OCI-M2 (cell line): ENCODE data around the gene CCL25.
"Not testable (repeated sequence)": the region's sequence is repeated elsewhere in the genome, so short reads cannot be mapped to it uniquely, and the experiment has no call there.

Experiments used
- DNase-seq: peaks from one replicate; lab custom pipeline; 2025; ENCODE audit not compliant: unreplicated experiment; lab: John Stamatoyannopoulos, UW

CCL25 gene, protein sequence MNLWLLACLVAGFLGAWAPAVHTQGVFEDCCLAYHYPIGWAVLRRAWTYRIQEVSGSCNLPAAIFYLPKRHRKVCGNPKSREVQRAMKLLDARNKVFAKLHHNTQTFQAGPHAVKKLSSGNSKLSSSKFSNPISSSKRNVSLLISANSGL

DNA sequence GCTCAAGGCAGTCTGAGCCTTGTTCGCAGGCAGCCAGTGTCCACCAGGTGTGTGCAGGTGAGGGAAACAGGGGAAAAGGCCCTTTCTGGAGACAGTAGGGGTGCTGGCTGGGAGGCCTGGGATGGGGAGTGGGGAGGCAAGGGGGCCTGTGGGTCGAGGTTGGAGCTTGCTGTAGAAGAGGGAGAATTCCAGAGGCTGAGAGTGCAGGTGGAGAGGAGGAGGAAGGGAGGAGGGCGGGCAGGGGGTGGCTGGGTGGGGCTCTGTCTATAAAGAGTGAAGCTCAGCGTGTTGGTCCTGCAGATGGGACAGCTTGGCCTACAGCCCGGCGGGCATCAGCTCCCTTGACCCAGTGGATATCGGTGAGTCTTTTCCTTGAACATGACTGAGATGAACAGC lies at the start of gene CCL25:
Gene CCL25 (plus strand): TSS at position 297 of the 396 bp plus-strand sequence. CDS start 290 bp downstream, outside the sequence.
- DNase-seq: no peak

DNA sequence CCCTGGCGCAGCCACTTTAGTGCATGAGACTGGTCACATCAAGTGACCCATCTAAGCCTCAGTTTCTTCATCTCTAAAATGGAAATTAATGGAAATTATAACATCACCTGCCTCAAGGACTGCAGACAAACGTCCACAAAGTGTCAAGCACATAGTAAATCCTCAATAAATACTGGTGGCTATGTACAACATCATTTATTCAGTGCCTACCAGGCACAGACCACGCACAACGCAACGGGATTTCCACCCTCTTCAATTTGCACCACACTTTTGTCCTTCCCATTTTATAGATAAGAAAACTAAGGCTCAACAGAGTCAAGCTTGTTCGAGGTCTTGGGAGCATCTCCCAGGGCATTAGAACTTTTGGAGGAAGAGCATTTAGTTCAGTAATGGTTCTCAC lies 48.6 kb upstream of the CCL25 start:
- no peak for DNase-seq

DNA sequence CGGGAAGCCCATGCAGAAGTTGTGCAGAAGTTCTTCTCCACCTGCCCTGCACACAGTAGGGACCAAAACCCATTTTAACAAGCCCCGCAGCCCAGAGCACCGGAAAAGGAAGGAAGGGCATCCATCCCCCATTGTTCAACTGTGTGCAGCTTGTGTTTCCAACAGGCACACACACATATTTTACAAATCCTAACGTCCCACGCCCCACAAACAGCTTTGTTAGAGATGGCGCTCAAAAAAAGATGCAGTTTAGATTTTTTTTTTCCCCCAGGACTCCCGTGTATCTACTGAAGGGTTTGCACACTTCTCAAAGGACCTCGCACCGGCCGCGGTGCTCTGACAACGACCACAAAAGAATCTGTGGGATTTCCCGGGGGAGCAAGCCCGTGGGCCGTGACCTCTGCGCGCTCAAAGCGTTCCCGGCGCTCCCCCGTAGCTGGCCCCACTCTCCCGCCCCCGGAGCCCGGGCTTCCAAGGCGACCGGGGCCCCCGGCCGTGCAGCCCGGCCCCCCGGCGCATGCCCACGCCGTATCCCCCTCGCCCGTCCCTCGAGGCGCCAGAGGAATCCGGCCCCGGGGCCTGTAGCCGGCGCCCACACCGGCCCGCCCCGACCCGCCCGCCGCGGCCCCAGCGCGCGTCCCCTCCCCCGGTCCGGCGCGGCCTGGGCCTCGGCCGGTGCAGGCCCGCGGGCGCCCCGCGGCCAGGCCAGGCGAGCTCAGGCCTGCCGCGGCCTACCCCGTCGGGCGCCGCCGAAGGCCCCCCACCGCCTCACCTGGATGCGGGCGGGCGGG lies 47.6 kb upstream of the CCL25 start:
- DNase-seq: no peak

DNA sequence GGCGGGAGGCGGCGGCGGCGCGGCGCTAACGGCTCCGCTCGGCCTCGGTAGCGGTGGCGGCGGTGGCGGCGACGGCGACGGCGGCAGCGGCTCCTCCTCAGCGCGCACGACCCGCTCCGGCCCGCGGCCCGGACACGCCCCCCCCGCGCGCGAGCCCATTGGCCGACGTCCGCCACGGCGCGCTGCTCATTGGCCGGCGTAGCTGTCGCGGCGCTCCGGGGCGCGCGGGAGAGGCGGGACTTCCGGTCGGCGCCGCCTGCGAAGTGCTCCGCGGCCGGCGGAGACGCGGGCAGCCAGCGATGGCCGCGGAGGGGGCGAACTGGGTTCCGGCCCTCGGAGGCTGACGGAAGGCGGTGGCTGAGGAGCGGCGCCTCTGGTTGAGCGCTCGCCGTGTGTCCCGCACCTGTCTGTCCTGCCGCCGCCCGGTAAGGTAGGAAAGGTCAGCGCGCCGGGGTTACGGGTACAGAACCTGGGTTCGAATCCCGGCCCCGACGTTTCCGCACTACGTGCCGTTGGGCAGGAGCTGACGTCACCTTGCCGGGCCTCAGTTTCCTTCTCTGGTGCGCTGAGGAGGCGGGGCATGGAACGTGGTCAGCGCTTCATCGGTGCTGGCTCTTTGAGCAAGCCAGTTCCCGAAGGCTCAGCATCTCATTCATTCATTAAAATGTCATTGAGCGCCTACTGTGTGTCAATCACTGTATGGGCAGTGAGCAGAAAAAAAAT lies 46.9 kb upstream of the CCL25 start, which contains the start of gene ELAVL1:
Gene ELAVL1 (minus strand): TSS at position 108 of the 723 bp plus-strand sequence. CDS start 13,826 bp downstream, outside the sequence.
- peak; percentile 45 for DNase-seq

DNA sequence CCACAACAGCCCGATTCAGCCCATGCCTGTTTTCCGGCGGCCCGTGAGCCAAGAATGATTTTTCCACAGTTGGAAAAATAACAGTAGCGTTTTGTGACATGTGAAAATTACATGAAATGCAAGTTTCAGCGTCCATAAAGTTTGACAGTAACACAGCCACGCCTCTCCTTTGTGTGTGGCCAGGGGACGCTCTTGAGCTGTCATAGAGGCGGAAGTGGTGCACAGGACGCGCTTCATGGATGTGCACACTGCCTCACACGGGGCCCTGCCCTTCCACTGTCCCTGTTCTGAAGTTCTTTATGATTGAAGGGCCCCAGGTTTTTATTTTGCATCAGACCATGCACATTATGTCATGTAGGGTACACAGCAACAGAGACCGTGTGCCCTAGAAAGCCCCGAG lies 34.8 kb upstream of the CCL25 start:
- no peak for DNase-seq

DNA sequence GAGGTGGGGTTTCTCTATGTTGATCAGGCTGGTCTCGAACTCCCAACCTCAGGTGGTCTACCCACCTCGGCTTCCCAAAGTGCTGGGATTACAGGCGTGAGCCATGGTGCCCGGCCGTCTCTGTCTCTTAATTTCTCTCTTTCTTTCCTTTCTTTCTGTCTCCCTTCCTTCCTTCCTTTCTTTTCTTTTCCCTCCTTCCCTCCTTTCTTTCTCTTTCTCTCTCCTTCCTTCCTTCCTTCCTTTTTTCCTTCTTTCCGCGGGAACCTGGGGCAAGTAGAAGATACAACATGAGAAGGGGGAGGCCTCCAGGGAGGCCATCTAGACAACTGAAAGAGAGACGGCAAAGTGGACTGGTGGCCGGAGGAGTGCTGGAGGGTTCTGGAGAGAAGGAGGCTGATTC lies 31.9 kb upstream of the CCL25 start:
- DNase-seq: no peak

DNA sequence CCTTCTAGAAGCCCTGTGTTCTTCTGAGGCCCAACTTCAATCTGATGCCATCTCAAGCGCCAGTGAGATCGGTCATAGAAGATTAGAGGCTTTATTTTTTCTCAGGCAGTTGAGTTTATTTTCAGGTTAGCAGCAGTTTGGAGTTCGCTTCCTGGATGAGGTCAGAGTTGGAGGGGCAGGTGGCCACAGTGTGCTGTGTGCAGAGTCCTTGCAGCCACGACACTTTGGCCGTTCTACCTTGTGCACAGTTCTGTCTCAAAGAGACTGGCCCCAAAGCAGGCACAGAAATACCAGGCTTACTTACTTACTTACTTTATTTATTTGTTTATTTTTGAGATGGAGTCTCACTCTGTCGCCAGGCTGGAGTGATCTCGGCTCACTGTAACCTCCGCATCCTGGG lies 31.2 kb upstream of the CCL25 start:
- no peak for DNase-seq

DNA sequence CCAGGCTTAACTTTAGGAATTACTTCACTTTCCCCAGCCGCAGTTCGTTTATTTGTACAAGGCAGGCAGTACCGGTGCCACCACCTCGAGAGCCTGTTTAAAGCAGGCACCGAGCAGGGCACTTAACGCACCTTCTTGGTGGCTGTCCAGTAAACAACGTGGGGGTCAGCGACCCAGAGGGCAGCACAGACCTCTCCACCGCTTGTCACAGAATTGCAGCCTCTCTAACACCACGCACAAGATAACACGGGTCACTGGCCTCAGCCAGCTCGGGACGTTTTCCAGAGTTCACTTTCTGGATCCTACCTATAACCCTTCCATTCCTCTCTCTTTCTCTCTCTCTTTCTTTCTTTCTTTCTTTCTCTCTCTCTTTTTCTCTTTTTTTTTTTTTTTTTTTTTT lies 30.3 kb upstream of the CCL25 start:
- no peak for DNase-seq

DNA sequence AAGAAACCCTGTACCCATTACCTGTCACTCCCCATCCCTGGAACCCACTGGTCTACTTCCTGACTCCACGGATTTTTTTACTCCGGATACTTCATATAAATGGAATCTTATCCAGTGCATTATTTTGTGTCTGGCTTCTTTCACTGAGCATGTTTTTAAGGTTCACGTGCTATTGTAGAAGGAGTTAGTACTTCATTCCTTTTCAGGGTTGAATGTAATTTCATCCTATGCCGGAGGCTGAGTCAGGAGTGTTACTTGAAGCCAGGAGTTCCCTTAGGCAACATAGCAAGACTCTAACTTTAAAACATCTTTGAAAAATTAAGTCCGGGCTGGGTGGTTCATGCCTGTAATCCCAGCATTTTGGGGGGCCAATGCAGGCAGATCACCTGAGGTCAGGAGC lies 29.2 kb upstream of the CCL25 start:
- no peak for DNase-seq

DNA sequence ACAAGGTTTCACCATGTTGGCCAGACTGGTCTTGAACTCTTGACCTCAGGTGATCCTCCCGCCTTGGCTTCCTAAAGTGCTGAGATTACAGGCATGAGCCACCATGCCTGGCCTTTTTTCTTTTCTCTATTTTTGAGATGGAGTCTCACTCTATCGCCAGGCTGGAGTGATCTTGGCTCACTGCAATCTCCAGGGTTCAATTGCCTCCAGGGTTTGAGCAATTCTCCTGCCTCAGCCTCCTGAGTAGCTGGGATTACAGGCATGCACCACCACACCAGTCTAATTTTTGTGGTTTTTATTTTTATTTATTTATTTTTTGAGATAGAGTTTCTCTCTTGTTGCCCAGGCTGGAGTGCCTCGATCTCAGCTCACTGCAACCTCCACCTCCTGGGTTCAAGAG lies 28.3 kb upstream of the CCL25 start:
- DNase-seq: not testable (repeated sequence)

DNA sequence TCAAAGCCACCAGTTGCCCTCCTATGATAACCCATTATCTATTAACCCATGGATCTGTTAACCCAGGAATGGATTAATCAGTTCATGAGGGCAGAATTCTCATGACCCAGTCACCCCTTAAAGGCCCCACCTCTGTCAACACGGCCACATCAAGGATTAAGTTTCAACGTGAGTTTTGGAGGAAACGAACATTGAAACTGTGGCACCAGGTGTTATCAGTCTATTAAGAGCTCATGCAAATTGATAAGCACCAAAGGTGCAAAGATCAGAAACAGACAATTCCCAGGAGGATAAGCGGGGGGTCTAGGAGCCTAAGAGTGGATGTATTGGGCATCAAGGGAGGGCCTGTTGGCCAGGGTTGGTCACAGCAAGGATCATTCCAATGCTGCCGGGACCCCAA lies 27.2 kb upstream of the CCL25 start:
- DNase-seq: no peak

DNA sequence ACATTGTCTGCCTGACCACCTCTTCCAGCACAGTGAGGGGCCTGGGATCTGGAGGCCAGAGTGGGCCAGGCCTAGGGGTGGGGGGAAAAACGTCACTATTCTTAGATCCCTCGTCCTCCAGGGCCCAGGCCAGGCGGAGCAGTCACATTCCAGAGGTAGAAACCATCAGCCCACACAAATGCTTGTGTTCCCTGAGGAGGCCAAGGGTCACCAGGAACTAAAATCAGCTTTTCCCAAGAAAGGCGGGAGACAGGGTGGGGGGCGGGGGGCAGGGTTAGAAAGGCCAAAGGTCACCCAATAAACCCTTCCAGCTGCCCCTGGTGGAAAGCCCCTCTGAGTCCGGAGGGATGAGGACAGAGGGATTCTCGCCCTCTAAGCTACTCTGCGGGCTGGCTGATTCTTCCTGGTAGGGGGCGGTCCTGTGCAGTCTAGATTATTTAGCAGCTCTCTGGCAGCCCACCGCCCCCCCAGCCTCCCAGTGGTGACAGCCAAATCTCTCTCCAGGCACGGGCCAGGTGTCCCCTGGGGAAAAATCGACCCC lies 23.5 kb upstream of the CCL25 start:
- no peak for DNase-seq

DNA sequence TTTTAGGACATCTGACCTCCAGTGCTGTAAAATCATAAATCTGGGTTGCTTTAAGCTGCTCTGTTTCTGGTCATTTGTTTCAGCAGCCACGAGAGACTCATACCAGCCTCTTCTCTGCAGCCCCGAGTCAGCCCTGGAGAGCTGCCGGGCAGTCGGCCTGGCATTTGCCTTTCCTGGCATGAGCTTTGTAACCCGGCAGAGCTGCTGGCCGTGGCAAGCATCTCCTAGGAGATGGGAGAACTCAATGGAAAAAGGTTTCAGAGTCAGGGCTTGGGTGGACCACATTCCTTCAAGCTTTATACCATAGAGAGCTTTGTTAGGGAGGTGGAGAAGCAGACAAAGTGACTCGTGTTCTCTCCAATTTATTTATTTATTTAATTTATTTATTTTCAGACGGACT lies 21.6 kb upstream of the CCL25 start:
- DNase-seq: no peak

DNA sequence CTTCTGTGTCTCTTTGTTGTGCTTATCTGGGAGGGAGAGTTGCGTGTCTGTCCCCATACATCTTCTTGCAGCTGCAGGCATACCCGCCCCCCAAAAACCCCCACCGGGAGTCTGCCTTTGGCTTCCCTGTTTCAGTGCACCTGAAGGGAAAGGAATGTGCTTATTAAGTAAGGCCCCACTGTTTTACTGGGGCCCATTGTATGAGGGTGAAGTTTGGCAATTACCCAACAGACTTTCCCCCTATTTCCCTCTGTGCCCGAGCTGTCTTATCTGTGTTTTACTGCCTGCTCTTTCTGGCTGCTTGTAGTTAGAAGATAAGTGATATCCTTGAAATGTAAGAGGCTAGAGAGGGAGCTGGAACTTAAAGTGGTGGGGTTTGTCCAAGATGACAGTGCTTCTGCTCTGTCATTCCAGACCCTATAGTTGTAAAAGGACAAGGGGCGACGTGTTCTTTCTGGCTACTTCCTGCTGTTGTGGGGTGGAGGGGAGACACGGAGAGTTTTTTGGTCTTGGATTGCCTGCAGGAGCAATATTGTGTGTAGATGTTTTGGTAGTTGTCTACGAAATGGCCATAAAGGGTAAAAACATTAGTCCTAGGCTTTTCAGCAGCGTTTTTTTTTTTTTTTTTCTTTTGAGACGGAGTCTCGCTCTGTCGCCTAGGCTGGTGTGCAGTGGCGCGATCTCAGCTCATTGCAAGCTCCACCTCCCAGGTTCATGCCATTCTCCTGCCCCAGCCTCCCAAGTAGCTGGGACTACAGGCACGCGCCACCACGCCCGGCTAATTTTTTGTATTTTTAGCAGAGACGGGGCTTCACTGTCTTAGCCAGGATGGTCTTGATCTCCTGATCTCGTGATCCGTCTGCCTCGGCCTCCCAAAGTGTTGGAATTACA lies 19.0 kb upstream of the CCL25 start:
- DNase-seq: peak; percentile 25

DNA sequence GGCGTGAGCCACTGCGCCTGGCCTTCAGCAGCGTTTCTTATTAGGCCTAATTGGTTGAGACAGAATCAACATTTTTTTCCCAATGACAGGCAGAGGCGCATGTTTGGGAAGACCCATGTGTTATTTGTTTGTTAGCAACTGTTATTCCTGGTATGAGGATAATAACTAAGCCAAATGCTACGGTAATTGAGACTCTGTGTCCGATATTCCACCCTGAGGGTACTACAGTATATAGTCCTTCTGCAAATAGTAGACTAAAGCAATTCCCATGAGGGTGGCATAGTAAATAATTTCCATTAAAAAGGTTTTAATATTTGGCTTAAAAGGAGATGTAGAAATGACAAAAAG lies 18.4 kb upstream of the CCL25 start:
- DNase-seq: no peak

DNA sequence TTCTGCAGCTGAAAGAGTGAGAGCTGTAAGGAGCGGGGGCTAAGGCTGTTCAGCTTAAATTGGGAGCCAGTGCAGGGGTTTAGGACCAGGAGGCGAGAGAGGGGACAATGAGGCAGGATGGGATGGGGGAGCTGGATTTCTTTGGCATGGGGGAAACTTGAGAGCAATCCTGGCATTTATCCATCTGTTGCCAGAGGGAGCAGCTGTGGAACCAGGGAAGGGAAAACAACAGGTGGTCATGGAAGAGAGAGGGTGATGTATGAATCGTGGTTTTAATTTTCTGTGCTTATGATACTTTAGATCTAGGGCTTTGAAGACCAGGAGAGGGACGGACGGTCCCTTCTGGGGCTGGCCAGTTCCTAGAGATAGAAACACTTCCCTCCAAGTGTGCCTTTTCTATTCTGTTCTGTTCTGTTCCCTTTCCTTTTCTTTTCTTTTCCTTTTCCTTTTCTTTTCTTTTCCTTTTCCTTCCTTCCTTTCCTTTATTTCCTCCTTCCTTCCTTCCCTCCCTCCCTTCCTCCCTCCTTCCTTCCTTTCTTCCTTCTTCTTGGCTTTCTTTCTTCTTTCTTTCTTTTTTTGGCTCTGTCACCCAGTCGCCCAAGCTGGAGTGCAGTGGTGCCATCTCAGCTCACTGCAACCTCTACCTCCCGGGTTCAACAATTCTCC lies 16.0 kb upstream of the CCL25 start:
- DNase-seq: no peak

DNA sequence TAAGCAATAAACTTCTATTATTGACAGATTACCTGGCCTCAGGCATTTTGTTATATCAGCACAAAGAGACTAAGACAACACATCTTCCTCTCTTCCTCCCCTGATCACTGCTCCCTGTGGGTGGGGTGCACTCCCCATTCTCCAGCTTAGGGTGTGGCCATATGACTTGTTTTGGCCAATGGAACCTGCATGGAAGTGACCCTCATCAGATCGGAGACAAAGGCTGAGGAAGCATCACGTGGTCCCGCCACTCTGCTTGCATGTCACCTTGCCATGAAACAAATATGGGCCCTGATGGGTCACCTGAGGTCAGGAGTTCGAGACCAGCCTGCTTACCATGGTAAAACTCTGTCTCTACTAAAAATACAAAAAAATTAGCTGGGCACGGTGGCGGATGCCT lies 13.7 kb upstream of the CCL25 start:
- DNase-seq: no peak

DNA sequence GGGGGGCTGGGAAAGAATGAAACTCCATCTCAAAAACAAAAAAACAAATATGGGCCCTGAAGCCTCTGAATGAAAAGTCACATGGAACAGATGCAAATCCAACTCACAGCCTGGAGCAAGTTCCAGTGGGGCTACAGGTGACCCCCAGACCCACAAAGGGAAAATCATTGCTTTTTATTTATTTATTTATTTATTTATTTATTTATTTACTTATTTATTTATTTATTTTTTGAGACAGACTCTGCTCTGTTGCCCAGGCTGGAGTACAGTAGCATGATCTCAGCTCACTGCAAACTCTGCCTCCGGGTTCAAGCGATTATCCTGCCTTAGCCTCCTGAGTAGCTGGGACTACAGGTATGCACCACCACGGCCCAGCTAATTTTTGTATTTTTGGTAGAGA lies 13.3 kb upstream of the CCL25 start:
- no peak for DNase-seq

DNA sequence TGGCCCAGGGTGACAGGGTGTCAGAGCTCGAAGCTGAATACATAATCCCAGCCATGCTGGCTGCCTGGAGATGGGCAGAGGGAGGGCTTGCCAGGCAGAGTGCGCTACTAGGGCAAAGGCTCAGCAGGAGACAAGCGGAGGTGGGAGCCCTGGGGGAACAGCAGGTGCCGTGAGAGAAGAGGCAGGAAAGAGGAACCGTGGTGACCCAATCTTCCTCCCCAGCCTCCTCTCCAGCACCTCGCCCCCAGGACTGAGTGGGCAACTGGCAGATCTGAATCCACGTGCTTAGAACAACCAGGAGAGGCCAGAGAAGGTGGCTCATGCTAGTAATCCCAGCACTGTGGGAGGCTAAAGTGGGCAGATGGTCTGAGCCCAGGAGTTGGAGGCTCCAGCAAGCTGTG lies 11.0 kb upstream of the CCL25 start:
- DNase-seq: no peak

DNA sequence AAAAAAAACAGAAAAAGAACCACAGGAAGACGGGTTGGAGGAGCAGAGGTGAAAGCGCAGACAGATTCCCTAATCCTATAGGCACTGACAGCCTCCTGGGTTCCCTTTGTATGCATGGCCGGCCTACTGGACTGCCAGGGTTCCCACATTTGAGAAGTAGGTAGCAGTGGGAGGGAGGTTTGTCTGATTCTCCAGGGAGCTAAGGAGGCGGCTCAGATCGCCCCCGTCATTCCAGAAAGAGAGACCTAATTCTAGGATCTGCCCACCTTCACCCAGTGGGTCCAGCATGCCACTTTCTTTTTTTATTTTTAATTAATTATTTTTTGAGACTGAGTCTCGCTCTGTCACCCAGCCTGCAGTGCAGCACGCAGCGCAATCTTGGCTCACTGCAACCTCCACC lies 9.7 kb upstream of the CCL25 start:
- DNase-seq: no peak
